T follicular helper cell (primary cell): Measurements from ENCODE around the gene ALKBH2.
"Not testable (repeated sequence)": the region's sequence is repeated elsewhere in the genome, so short reads cannot be mapped to it uniquely, and the experiment has no call there.

Experiments
- DNase-seq: peaks from one replicate; pipeline ENCODE4 v3.0.0-alpha.2; 2020; ENCODE audit warnings: low read depth

ALKBH2 gene

GRCh38 chr12:109069307-109070271, 23.7 kb downstream of the ALKBH2 start:
- no peak for DNase-seq

- no peak for DNase-seq
Observed at GRCh38 chr12:109065853-109066193, 27.4 kb downstream of the ALKBH2 start.

- DNase-seq, result no peak
Observed at GRCh38 chr12:109065154-109065852, 28.0 kb downstream of the ALKBH2 start.

GRCh38 chr12:109064143-109064542, 29.1 kb downstream of the ALKBH2 start:
- DNase-seq, result no peak

GRCh38 chr12:109058773-109059172, 34.5 kb downstream of the ALKBH2 start:
- DNase-seq, result no peak

- DNase-seq, result no peak
Observed at GRCh38 chr12:109057376-109057775, 35.9 kb downstream of the ALKBH2 start.

GRCh38 chr12:109056891-109057290, 36.4 kb downstream of the ALKBH2 start:
- DNase-seq, result no peak

- DNase-seq, result no peak
Observed at GRCh38 chr12:109054520-109054919, 38.8 kb downstream of the ALKBH2 start.

- not testable (repeated sequence) for DNase-seq
Observed at GRCh38 chr12:109054124-109054513, 39.2 kb downstream of the ALKBH2 start.

- no peak for DNase-seq
Observed at GRCh38 chr12:109053382-109054123, 39.7 kb downstream of the ALKBH2 start.

GRCh38 chr12:109052414-109053323, 40.6 kb downstream of the ALKBH2 start, which contains the start of gene USP30:
Gene USP30, plus strand, starts transcription at chr12:109052576. Its CDS starts 103 bp downstream, at chr12:109052679.
- peak; percentile 75 for DNase-seq

- DNase-seq, result no peak
Observed at GRCh38 chr12:109052097-109052413, 41.2 kb downstream of the ALKBH2 start.

- not testable (repeated sequence) for DNase-seq
Observed at GRCh38 chr12:109049794-109050193, 43.5 kb downstream of the ALKBH2 start.

- DNase-seq, result not testable (repeated sequence)
Observed at GRCh38 chr12:109048706-109049105, 44.6 kb downstream of the ALKBH2 start.

GRCh38 chr12:109047081-109047805, 46.0 kb downstream of the ALKBH2 start:
- no peak for DNase-seq

- DNase-seq, result no peak
Observed at GRCh38 chr12:109044241-109044640, 49.0 kb downstream of the ALKBH2 start.
